Measurements from ENCODE around the gene TPM1. TPM values are rescaled to one million over a fixed set of nuclear protein-coding genes. Genes with fewer than 3 reads are reported as not detected.

Gene TPM1
- total RNA-seq, 1 donor from 2014 or later, result 255 TPM

DNA sequence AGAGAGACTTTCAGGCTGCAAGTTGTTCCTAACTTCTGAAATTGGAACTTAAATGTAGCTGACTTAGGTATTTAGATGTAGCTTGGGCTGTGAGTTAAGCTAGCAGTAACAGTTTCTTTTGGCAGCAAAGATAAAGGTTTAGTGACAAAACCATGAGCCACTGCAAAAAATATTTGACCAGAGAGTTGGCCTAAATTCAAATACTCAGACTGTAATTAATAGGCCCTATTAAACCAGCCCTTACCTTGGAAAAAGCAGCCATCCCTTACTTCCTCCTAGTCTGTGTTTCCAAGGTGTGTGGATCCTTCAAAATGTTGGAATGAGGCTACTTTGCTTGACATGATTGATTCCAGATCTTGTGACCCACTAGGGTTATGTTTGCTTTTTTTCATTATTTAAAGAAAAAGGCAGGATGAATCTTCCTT lies 8.2 kb downstream of the TPM1 start:
- H3K4me3 Mint-ChIP-seq (ENCODE audit: unreplicated experiment), result peak overlapping the region; percentile 98
- H3K27me3 Mint-ChIP-seq (ENCODE audit: unreplicated experiment), result peaks cover 12% of the 10 kb centered on the region
- no peak overlapping the region for H3K27ac Mint-ChIP-seq (ENCODE audit: unreplicated experiment)
- peaks cover 6% of the 10 kb centered on the region for H3K9me3 Mint-ChIP-seq (ENCODE audit: unreplicated experiment)
- no peak for DNase-seq
- H3K36me3 Mint-ChIP-seq (ENCODE audit: unreplicated experiment), result no peaks in the 10 kb centered on the region
- TF ChIP-seq, protein P1, sequence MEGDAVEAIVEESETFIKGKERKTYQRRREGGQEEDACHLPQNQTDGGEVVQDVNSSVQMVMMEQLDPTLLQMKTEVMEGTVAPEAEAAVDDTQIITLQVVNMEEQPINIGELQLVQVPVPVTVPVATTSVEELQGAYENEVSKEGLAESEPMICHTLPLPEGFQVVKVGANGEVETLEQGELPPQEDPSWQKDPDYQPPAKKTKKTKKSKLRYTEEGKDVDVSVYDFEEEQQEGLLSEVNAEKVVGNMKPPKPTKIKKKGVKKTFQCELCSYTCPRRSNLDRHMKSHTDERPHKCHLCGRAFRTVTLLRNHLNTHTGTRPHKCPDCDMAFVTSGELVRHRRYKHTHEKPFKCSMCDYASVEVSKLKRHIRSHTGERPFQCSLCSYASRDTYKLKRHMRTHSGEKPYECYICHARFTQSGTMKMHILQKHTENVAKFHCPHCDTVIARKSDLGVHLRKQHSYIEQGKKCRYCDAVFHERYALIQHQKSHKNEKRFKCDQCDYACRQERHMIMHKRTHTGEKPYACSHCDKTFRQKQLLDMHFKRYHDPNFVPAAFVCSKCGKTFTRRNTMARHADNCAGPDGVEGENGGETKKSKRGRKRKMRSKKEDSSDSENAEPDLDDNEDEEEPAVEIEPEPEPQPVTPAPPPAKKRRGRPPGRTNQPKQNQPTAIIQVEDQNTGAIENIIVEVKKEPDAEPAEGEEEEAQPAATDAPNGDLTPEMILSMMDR (IDR thresholded peaks at IDR 0.05; ENCODE audit: partially characterized antibody, unreplicated experiment), result no peak
- peaks cover 61% of the 10 kb centered on the region for H3K4me1 Mint-ChIP-seq (ENCODE audit: low read depth, unreplicated experiment)

DNA sequence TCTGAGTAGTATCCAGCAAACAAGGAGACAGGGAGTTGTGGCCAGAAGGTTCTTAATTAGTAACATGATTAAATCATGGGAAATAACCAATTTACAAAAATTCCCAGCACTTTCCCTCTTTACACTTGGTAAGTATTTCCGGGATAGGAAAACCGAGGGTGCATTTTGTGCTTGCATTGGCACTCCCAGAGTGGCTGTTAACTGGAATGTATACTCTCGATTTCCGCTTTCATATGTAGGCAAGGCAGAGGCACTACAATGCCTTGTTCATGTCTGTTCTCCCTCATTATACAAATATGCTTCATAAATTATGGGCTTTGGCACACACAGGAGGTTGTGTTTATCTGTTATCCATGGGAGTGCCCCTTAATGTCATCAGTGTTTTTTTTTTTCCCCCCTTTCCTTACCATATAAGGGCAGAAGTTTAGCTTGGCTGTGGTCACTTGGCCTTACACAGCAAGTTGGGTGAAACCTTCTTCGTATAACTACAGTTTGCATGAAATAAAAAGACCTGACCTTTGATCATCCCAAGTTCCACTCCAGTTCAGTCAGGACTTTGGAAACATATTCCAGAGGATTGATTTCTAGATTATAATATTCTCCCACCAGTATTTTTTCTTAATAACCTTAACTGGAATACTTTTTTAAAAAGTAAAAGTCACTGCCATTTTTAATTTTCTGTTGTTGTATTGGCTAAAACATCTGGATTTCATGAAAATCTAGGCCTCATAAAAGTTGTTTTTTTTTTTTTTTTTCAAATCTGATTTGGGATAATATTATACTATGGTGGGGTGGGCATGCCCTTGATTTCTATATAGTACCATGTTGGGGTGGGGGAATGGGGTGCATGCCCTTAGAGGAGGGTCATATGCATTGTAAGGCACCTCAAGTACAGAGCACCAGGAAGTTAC lies 8.9 kb downstream of the TPM1 start:
- Mint-ChIP-seq H3K36me3 (ENCODE audit: unreplicated experiment) (no peaks in the 10 kb centered on the region), H3K27me3 (ENCODE audit: unreplicated experiment) (peaks cover 12% of the 10 kb centered on the region), H3K4me1 (ENCODE audit: low read depth, unreplicated experiment) (peaks cover 64% of the 10 kb centered on the region), H3K27ac (ENCODE audit: unreplicated experiment) (peak overlapping the region; percentile 74), H3K9me3 (ENCODE audit: unreplicated experiment) (peaks cover 5% of the 10 kb centered on the region), H3K4me3 (ENCODE audit: unreplicated experiment) (peak overlapping the region; percentile 98)
- DNase-seq, result no peak
- TF ChIP-seq, protein P1 (IDR thresholded peaks at IDR 0.05; ENCODE audit: partially characterized antibody, unreplicated experiment), result no peak

DNA sequence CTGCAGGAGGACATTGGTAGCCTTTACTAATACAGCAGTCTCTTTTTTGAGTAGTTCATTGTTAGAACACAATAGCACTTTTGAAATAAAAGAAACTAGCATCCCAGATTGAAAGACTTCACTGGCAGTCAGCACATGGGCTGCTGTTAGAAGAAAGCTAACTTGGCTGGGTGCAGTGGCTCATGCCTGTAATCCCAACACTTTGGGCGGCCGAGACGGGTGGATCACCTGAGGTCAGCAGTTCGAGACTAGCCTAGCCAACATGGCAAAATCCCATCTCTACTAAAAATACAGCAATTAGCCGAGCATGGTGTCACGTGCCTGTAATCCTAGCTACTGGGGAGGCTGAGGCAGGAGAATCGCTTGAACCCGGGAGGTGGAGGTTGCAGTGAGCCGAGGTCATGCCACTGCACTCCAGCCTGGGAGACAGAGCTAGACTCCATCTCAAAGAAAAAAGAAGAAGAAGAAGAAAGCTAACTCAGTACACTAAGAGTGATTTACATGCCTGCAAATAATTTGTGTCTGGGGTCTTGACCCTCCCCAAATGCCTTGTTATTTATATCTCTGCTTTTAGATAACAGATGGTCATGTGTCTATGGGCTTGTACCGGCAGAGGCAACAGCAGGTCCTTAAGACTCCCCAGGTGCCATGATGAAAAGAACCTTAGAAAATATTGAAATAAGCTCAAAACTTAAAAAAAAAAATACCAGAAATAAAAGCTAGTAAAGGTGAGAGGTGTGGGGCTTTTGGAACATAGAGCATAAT lies 9.7 kb downstream of the TPM1 start:
- Mint-ChIP-seq H3K9me3 (ENCODE audit: unreplicated experiment) (peaks cover 5% of the 10 kb centered on the region), H3K4me3 (ENCODE audit: unreplicated experiment) (peak overlapping the region; percentile 98), H3K27me3 (ENCODE audit: unreplicated experiment) (peaks cover 12% of the 10 kb centered on the region), H3K36me3 (ENCODE audit: unreplicated experiment) (no peaks in the 10 kb centered on the region), H3K4me1 (ENCODE audit: low read depth, unreplicated experiment) (peaks cover 64% of the 10 kb centered on the region), H3K27ac (ENCODE audit: unreplicated experiment) (peak overlapping the region; percentile 67)
- TF ChIP-seq, protein P1 (IDR thresholded peaks at IDR 0.05; ENCODE audit: partially characterized antibody, unreplicated experiment), result no peak
- DNase-seq, result no peak

DNA sequence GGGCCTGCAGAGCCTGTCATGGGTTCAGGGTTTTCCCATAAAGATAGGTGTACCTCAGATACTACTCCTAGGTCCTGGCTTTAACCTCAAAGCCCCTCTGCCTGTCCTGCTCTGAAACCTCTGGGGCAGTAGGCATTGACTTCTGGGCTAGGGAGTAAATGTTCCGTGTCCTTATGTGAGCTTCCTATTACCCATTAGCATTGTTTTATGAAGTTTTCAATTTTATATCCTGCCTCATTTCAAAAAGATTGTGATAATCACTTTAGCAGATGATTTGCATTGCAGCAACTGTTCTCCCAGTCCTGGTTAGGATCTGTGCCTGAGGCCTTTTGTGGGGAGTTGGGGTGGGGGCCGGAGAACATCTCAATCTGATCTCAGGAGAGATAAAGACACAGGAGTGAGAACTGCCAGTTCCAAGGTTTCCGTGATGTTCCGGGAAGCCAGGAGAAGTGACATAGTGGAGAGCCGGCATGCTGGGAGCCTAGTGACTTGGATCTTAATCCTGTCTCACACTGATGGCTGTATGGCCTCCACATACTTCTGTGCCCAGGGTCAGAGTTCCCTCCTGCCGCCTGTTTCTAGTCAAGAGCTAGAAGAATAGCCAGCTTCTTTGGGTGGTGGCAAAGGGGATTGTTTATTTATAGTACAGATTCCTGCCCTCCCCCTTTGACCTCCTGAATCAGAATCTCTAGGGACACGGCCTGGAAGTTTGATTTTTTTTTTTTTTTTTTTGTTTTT lies 10.6 kb downstream of the TPM1 start:
- H3K4me1 Mint-ChIP-seq (ENCODE audit: low read depth, unreplicated experiment), result peaks cover 64% of the 10 kb centered on the region
- TF ChIP-seq, protein P1 (IDR thresholded peaks at IDR 0.05; ENCODE audit: partially characterized antibody, unreplicated experiment), result no peak
- peaks cover 8% of the 10 kb centered on the region for H3K27me3 Mint-ChIP-seq (ENCODE audit: unreplicated experiment)
- H3K9me3 Mint-ChIP-seq (ENCODE audit: unreplicated experiment), result peaks cover 5% of the 10 kb centered on the region
- DNase-seq, result no peak
- H3K4me3 Mint-ChIP-seq (ENCODE audit: unreplicated experiment), result peak overlapping the region; percentile 98
- no peaks in the 10 kb centered on the region for H3K36me3 Mint-ChIP-seq (ENCODE audit: unreplicated experiment)
- peak overlapping the region; percentile 94 for H3K27ac Mint-ChIP-seq (ENCODE audit: unreplicated experiment)

Measured in glutamatergic neuron (in vitro differentiated cells).